HG03575 (cell line): ENCODE data around the gene FAM24B.
"Not testable (repeated sequence)": the region's sequence is repeated elsewhere in the genome, so short reads cannot be mapped to it uniquely, and the experiment has no call there.

Source experiments
- ATAC-seq: cut with Tn5 transposase; IDR thresholded peaks from one replicate; pipeline ENCODE4 v1.9.1; 2021; ENCODE audit not compliant: unreplicated experiment, insufficient number of reproducible peaks, low FRiP score; ENCODE audit errors: extremely low read depth

FAM24B gene

GRCh38 chr10:122879339-122880273 is at the start of gene FAM24B:
Gene FAM24B, minus strand, starts transcription at chr10:122879581. Its CDS starts 29,066 bp downstream, at chr10:122850515.
- peak; percentile 46 for ATAC-seq

GRCh38 chr10:122915700-122916099 is 36.3 kb upstream of the FAM24B start:
- ATAC-seq = no peak

GRCh38 chr10:122911889-122912484 is 32.6 kb upstream of the FAM24B start:
- ATAC-seq = no peak

- ATAC-seq = no peak
Observed at GRCh38 chr10:122910310-122910709, 30.9 kb upstream of the FAM24B start, which contains the start of gene FAM24A. Gene FAM24A, plus strand, starts transcription at chr10:122910610. Its CDS starts 1,025 bp downstream, at chr10:122911635.

- ATAC-seq = not testable (repeated sequence)
Observed at GRCh38 chr10:122903861-122904260, 24.5 kb upstream of the FAM24B start.

- no peak for ATAC-seq
Observed at GRCh38 chr10:122894261-122894944, 15.0 kb upstream of the FAM24B start.

GRCh38 chr10:122884166-122884565 is 4.8 kb upstream of the FAM24B start:
- no peak for ATAC-seq

GRCh38 chr10:122882766-122883165 is 3.4 kb upstream of the FAM24B start:
- no peak for ATAC-seq

GRCh38 chr10:122878799-122879338 is 512 bp downstream of the FAM24B start:
- ATAC-seq = no peak

GRCh38 chr10:122877264-122877663 is 2.1 kb downstream of the FAM24B start:
- ATAC-seq = no peak

- ATAC-seq = no peak
Observed at GRCh38 chr10:122876467-122876855, 2.9 kb downstream of the FAM24B start.

- ATAC-seq = no peak
Observed at GRCh38 chr10:122875843-122876466, 3.4 kb downstream of the FAM24B start.

- not testable (repeated sequence) for ATAC-seq
Observed at GRCh38 chr10:122871947-122872346, 7.4 kb downstream of the FAM24B start.

GRCh38 chr10:122868768-122869167 is 10.6 kb downstream of the FAM24B start:
- not testable (repeated sequence) for ATAC-seq

GRCh38 chr10:122866757-122867482 is 12.5 kb downstream of the FAM24B start:
- not testable (repeated sequence) for ATAC-seq

GRCh38 chr10:122864901-122865300 is 14.5 kb downstream of the FAM24B start:
- ATAC-seq = no peak

- ATAC-seq = no peak
Observed at GRCh38 chr10:122864194-122864592, 15.2 kb downstream of the FAM24B start.
